GM21390 (cell line): ENCODE data around the gene MCF2L2.
A peak's percentile ranks its signal among the peaks of the same experiment; 100 is the strongest.

ENCODE experiments used
- ATAC-seq: cut with Tn5 transposase; IDR thresholded peaks from one replicate; pipeline ENCODE4 v1.9.1; 2021; ENCODE audit not compliant: unreplicated experiment

The MCF2L2 gene

DNA sequence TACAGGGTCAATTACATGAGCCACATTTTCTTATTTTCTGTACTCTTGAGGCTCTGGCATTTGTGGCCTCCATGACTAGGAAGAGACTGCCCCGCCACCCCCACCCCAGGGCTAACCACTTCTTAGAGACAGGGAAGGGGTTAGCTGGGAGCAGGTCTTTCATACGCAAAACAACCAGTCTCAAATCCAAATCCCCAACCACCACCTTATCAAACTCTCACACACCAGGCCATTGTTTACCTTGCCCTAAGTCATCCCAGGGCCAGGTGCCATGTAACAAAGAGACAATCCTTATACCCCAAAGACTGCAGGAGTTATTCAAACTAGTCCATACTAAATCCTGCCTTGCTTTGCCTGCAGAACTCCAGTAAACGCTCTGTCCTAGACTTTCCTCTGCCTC is 97.5 kb downstream of the MCF2L2 start:
- ATAC-seq: no peak

DNA sequence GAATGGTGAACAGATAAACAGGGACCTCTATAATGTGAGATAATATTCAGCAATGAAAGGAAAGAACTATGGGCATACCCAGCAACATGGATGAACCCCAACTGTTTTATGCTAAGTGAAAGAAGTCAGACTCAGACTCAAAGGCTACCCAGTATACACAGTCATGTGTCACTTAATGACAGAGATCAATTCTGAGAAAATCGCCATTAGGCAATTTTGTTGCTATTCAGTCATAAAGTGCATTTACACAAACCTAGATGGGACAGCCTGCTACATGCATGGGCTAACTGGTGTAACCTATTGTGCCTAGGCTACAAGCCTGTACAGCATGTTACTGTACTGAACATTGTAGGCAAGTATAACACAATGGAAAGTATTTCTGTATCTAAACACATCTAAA is 98.9 kb downstream of the MCF2L2 start:
- ATAC-seq: no peak

DNA sequence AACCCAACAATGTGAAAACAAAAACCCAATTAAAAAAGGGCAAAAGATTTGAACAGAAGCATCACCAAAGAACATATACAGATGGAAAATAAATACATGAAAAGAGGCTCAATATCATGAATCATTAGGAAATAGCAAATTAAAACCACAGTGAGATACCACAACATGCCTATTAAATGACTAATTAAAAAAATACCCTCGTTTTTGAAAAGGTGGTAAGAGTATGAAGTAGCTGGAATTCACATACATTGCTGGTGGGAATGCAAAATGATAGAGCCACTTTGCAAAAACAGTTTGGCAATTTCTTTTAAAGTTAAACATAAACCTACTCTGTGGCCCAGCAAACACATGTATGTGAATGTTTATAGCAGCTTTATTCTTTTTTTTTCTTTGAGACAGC is 99.6 kb downstream of the MCF2L2 start:
- ATAC-seq: no peak

DNA sequence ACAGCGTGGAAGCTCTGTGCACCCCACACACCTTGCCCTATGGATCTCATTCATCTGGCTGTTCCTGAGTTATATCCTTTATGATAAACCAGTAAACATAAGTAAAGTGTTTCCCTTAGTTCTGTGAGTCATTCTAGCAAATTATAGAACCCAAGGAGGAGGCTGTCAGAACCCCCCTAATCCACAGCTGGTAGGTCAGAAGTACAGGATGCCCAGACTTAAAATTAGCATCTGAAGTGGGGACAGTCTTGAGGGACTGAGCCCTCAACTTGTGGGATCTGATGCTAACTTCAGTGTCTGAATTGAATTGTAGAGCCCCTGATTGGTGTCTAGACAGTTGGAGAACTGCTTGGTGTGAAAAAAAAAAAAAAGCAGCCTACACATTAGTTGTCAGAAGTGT is 100.3 kb downstream of the MCF2L2 start:
- ATAC-seq: no peak

DNA sequence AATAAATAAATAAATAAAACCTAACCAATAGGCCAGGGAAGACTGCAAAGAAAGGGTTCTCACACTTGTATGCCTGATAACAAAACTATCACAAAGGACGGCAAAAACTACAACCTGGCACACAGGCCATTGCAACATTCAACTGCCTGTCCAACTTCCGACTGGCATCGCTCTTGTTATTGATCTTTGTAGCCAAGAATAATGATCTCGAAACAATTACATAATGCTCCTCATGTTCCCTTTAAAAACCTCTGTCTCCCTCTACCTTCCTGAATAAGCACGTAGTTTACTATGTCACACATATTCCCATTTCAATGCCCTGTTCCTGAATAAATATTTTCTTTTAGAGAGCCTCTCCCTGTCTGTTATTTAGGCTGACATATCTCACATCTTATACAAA is 101.1 kb downstream of the MCF2L2 start:
- no peak for ATAC-seq

DNA sequence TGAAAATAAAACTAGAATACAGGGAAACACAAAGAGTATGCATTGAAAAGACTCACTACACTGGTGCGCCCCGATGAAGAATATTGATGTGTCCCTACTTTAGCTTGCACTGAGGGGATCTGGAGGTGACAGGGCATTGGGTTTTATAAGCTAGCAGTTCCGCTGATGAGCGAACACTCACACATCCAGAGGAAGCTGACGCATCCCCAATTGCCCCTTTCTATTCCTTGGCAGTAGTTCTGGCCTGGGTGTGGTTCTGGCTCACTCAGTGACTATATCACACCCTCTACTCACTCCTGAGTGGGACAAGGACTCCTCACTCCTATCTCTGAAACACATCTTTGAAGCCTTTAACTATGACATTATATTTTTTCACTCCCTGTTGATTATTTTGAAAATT is 104.3 kb downstream of the MCF2L2 start:
- ATAC-seq: no peak

DNA sequence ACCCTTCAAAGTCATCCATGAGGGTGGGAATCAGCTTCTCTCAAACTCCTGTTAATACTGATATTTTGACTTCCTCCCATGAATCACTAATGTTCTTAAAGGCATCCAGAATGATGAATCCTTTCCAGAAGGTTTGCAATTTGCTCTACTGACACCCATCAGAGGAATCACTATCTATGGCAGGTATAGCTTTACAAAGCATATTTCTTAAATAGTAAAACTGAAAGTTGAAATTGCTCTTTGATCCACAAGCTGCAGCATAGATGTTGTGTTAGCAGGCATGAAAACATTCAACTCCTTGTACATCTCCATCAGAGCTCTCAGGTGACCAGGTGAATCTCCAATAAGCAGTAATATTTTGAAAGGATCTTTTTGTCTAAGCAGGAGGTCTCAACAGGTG is 109.0 kb downstream of the MCF2L2 start:
- ATAC-seq: no peak

DNA sequence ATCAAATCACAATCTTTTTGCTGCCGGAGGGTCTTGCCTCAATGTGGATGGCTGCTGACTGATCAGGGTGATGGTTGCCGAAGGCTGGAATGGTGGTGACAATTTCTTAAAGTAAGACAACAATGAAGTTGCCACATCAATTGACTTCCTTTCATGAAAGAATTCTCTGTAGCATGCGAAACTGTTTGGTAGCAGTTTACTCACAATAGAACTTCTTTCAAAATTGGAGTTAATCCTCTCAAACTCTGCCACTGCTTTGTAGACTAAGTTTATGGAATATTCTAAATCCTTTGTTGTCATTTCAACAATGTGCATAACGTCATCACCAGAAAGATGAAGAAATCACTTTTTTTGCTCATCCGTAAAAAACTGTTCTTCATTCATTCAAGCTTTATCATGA is 109.5 kb downstream of the MCF2L2 start:
- ATAC-seq: no peak

DNA sequence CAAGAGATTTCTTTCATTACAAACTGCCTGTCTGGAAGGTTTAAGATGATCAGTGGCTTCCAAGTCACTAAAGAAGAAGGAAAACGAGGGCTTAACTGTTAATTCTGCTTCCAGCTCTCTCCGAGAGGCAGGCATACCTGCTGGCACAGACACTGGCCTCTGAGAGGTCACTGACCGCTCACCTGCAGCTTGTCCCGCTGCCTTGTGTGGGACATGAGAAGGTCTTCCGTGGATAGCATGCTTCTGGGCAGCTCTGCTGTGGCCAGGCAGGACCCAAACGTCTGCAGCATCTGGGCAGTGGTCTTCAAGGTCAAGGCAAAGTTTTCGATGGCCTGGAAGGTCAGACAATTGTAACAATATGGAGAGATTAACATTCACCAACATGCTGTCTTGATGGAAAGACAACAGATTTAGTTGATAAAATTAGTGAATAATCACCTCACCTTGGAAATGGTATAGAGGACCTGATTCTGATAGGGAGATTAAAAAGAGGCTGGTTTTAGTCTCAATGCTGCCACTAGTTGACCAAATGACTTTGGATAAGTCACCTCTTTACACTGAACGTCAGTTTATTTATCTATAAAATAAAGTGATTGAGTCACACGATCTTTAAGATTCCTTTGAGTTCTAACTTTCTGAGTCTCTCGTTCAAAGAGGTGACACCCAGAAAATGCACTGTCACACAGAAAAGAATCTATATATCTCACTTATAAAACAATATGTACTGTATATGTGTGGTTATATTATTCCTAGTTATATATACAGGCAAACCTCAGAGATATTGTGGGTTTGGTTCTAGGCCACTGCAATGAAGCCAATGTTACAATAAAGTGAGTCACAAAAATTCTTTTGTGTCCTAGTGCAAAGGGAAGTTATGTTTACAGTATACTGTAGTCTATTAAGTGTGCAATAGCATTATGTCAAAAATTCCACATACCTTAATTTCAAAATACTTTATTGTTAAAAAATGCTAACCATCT is 110.2 kb downstream of the MCF2L2 start:
- no peak for ATAC-seq

DNA sequence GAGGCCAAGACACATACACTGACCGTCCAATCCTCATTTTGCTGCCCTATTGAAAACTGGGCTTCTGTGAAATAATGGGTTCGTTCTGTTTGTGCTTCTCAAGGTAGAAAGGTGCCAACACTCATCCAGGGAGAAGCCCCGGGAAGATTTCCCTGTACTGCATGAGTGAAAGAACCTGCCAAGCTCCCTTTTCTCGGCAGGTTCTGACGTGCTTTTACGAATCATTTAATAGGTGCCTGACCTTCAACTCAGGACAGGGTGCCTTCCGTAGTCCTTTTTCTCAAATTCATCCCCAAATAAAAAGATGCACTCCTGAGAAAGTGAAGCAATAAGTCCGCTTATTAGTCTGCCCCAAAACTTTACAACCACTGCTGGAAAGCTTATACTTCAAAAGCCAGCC is 111.1 kb downstream of the MCF2L2 start:
- ATAC-seq: no peak

DNA sequence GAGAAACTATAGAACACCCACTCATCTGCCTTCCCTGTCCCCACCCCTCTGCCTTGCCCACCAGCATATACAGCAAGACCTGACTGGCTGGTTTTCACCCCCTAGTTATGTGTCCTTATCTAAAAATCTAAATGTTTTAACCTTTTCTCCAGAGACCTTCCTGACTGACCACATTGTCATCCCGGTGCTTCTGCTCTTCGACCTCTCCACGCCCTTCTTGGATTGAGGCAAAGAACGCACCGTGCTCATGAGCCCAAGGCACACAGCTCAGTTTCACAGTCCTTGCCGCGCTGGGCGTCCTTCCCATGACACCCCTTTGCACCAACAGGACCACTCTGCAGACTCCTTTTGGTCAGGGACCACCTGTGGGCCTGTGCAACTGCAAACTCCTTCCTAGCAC is 112.7 kb downstream of the MCF2L2 start:
- no peak for ATAC-seq

DNA sequence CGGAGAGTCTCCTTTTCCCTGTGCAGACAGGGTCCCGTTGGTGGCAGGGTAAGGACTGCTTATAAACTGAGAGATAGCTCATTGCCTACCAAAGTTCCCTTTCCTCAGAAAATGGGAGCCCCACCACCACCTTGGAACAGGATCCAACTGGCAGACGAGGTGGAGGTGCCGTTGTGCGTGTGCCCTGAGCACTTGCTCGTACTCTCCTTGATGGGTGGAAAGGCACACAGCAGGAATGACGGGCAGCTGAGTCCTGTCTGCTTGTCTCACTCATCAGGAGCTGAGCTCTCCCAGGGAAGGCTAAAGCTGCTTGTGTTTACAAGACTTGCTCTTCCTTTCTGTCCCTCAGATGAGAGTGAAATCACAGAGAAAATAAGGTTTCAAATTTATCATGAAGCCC is 114.7 kb downstream of the MCF2L2 start:
- no peak for ATAC-seq

DNA sequence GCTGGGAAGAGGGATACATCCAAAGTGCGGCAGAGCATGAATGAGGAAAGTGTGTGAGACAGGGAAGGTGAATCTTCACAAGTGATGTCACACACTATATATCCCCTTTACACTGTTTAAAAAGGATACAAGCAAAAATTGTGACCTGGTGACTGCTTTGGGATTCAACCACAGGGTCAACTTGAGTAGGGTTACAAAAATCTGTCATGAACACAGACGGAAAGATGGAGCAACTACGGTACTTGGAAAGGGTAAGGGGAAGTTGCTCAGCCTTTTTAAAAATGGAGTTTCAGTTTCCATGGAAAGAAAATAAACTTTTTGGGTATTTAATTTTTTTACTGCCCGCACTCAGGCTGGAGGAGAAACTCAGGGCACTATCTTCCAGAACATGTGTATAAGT is 115.1 kb downstream of the MCF2L2 start:
- ATAC-seq: no peak

DNA sequence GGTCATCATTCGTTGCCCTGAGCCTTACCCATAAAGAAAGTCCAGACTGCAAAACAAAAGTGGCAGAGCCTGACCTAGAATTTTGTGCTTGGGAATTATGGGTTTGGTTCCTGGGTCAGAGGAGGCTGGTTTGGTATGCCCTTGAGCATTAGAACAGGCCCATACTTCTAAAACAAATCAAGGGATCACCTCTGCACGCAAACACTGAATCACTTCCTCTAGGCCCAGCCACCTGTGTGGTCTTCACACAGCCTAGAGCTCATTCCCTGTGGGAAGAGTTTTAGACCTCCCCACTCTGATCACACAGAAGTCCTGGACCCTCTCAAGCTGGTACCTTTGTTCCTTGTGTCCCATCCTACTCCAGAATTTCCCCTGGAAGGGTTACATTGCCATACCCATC is 116.0 kb downstream of the MCF2L2 start:
- ATAC-seq: no peak

DNA sequence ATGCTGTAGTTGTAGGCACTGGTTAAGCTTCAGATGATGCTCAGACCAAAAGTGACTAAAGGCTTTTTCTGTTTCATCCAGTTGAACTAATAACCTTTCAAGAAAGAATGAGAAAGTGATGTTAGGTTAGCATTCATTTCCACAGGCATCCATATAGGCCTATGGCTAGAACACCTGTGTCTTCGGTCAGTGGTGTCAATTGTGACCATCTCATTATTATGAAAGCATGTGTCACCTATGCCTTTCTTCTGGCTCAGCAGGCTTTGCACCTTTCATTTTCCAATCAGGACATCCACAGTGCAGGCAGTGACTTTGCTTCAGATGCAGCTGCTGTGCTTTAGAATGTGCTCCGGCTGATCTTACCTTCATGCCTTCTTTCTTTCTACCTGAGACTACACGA is 117.5 kb downstream of the MCF2L2 start:
- no peak for ATAC-seq

DNA sequence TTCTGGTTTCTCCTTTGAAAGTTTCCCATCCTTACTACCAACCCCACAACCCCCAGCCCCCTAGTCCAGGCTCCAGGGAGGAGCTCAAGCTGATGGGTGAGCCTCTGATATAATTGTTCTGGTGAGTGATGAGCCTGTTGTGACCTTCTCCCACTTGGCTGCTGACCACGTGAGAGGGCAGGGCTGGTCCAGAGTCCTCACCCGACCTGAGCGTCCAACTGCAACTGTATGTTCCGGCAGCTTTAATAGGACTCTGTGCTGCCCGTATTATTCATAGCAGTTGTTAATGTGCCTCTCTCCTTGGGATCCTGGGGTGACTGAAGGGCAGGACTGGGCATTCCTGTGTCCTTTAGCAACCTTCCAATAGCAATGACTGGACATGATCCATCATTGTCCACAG is 119.1 kb downstream of the MCF2L2 start:
- no peak for ATAC-seq

DNA sequence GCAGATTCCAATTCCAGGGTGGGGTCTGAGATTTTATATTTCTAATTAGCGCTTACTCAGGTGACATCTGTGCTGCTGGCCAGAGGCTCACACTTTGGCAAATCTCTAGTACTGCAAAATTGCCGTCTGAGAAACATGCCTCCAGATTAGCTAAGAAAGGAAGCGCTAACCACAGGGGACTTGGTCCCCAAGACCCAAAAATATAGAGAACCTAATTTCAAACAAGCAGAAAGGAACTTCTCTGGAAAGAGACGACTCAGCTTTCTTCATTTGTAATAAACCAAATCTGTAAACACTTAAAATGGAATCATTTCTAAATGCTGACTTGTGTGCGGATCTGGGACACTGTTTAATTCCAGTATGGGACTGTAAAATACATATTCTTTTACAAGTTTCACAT is 119.7 kb downstream of the MCF2L2 start:
- ATAC-seq: no peak

DNA sequence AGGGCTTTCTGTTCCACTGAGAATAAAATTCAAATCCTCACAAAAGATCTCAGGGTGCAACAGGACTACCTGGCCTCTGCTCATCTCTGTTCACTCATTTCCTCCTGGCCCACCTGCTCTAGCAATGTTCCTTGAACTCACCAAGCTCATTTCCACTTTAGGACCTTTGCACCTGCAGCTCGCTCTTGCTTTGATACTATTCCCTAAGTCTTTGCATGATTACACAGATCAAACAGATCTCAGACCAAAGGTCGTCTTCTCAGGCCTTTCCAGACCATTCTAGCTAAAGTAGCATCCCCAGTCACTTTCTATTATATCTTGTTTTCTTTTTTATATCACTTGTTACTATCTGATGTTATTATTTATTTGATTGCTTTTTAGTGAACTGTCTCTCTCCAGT is 120.7 kb downstream of the MCF2L2 start:
- ATAC-seq: no peak

DNA sequence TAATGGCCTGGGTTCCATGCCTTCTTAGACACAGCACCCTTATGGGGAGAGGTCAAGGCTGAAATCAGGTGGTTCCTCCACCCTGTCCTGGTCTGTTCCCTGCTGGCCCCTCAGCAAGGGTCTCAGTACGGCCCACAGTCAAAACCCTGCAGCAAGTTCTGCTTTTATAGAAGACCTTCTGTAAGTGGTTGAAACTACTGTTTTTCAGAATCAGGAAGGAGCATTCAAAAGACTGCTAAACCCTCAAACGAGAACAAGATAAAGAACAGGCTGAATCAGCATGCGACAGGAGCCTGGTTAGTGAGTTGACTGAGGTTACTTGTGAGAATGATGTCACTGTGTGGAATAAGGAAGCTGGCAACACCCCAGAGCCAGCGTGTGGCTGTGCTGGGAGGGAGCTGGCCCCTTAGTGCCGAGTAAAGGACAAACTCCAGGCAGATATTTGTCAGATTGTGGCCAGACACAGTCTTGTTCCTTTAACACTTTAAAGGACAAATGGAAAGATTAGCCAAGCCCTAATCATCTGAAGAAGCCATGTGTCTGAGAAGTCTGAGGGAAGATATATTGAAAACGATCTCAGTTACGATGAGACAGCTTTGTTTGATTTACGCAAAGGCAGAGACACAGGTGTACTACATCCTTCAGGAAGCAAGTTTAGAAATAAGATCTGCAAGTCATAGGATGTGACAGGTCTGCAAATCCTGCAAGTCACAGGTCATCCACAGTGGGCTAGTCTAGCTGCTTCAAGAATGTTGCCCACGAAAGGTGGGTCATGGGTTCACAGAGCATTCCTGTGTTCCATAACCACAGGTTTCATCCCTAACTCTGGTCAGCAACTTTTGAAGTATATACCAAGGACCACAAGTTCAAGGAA is 121.4 kb downstream of the MCF2L2 start:
- peak; percentile 91 for ATAC-seq

DNA sequence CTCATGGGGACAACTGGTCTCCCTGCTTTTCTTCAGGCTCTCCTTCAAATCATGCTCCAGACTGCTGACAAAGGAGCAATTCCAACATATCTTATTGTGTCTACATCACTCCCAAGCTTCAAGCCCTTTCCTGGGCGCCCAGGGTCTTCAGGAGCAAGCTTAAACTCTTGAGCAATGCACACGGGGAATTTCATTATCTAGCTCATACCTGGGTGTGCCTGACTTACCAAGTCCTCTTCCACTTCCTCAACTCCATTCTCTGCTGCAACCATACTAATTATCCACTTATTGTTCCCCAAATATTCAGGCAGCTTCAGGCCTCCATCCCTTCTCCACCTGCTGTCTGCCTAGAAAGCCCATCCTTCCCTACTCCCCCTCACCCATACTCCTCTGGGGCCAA is 124.7 kb downstream of the MCF2L2 start:
- ATAC-seq: no peak

DNA sequence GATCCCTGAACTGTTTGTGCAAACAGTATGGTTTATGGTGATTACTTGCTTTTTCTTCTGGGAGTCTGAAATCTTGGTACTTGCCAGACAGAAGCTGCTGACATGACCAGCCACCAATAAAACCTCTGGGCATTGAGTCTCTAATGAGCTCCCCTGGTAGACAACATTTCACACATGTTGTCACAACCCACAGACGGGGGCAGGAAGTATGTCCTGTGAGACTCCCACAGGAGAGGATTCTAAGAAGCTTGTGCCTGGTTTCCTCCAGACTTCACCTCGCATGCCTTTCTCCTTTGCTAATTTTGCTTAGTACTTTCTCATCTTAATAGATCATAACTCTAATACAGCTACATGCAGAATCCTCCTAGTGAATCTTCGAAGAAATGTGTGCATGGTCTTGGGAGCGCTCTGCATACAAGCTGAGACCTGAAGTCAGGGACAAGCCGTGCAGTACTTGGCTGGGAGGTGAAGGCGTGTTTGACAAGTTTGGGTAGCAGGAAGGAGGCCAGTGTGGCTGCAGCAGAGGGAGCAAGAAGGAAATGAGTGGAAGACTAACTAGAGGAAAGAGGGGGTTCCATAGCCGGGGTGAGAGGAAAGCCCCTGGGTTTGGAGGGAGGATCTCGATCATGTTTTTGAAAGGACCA is 126.4 kb downstream of the MCF2L2 start:
- no peak for ATAC-seq
